ENCODE measurements around the gene SIRPA.

Gene SIRPA

DNA sequence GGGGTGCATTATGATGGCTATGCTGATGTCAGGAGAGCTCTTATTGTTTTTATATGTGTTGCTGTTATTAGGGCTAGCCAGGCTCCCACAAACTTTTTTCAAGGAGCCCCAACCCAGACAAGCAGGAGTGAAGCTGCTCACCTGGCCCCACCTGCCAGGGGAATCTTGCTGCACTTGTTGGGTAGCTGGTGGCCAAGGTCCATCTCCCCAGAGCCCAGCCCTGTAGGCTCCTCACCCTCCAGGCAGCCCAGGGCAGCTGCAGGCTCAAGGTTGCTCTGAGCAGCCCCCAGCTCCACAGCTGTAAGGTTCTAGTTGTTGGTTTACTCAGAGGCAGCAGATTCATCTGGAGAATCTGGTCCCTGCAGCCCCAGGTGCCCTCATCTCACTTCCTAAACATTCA is 46.8 kb upstream of the SIRPA start:
- no peaks in the 10 kb centered on the region for H3K36me3 ChIP-seq
- H3K4me1 ChIP-seq (ENCODE audit: control insufficient read depth in 1 of 2, insufficient read depth in 1 of 2, low read depth in 1 of 2, low read length in 1 of 2): peaks cover 95 to 100% of the 10 kb centered on the region in 2 experiments
- H3K27ac ChIP-seq: peak overlapping the region; percentile 71
- TF ChIP-seq, protein P1, sequence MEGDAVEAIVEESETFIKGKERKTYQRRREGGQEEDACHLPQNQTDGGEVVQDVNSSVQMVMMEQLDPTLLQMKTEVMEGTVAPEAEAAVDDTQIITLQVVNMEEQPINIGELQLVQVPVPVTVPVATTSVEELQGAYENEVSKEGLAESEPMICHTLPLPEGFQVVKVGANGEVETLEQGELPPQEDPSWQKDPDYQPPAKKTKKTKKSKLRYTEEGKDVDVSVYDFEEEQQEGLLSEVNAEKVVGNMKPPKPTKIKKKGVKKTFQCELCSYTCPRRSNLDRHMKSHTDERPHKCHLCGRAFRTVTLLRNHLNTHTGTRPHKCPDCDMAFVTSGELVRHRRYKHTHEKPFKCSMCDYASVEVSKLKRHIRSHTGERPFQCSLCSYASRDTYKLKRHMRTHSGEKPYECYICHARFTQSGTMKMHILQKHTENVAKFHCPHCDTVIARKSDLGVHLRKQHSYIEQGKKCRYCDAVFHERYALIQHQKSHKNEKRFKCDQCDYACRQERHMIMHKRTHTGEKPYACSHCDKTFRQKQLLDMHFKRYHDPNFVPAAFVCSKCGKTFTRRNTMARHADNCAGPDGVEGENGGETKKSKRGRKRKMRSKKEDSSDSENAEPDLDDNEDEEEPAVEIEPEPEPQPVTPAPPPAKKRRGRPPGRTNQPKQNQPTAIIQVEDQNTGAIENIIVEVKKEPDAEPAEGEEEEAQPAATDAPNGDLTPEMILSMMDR (IDR thresholded peaks at IDR 0.05): no peak
- no peak overlapping the region for H3K4me3 ChIP-seq (ENCODE audit: low read depth in 1 of 2, low read length in 1 of 2)
- H3K27me3 ChIP-seq: no peaks in the 10 kb centered on the region
- no peaks in the 10 kb centered on the region for H3K9me3 ChIP-seq

DNA sequence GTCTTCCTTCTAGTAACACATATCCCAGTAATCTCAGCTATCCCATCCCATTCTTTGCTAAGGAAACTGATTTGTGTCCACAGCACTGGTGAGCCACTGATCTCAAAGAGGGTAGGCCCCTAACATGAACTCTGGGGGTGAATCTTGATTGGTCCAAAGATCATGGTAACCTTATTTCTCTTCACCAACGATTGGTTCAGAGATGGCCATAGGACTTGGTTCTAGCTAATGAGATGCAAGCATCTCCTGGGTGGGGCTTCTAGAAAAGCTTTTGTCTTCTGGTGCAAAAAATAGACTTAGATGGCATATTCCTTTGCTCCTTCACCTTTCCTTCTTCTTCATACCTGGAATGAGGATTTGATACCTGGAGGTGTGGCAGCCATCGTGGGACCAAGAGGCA is 43.8 kb upstream of the SIRPA start:
- H3K4me3 ChIP-seq (ENCODE audit: low read depth in 1 of 2, low read length in 1 of 2): peak overlapping the region; percentile 21 to 42
- H3K27me3 ChIP-seq: no peaks in the 10 kb centered on the region
- H3K9me3 ChIP-seq: no peaks in the 10 kb centered on the region
- H3K4me1 ChIP-seq (ENCODE audit: control insufficient read depth in 1 of 2, insufficient read depth in 1 of 2, low read depth in 1 of 2, low read length in 1 of 2): peaks cover 80 to 89% of the 10 kb centered on the region in 2 experiments
- TF ChIP-seq, protein P1 (IDR thresholded peaks at IDR 0.05): no peak
- H3K27ac ChIP-seq: peak overlapping the region; percentile 84
- peaks cover 3% of the 10 kb centered on the region for H3K36me3 ChIP-seq

GRCh38 chr20:1853473-1853872 is 41.7 kb upstream of the SIRPA start:
- Histone ChIP-seq H3K4me3 (ENCODE audit: low read depth in 1 of 2, low read length in 1 of 2) (no peak overlapping the region), H3K9me3 (no peaks in the 10 kb centered on the region), H3K27ac (peak overlapping the region; percentile 84), H3K4me1 (ENCODE audit: control insufficient read depth in 1 of 2, insufficient read depth in 1 of 2, low read depth in 1 of 2, low read length in 1 of 2) (peaks cover 80 to 89% of the 10 kb centered on the region in 2 experiments), H3K27me3 (no peaks in the 10 kb centered on the region), H3K36me3 (peaks cover 3% of the 10 kb centered on the region)
- TF ChIP-seq, protein P1 (IDR thresholded peaks at IDR 0.05): no peak

DNA sequence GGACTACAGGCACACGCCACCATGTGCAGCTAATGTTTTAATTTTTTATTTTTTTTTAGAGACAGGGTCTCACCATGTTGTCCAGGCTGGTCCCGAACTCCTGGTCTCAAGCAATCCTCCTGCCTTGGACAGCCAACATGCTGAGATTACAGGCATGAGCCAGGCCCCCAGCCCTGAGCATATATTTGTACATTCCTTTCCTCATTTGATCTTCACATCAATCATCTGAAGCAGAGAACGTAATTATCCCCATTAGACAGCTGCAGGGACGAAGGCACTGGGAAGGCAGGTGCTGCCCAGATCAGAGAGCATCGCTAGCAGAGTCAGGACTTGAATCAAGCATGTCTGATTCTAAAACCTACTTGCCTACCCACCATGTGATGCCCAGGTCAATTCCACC is 41.0 kb upstream of the SIRPA start:
- H3K27ac ChIP-seq: no peak overlapping the region
- H3K27me3 ChIP-seq: no peaks in the 10 kb centered on the region
- TF ChIP-seq, protein P1 (IDR thresholded peaks at IDR 0.05): no peak
- no peaks in the 10 kb centered on the region for H3K9me3 ChIP-seq
- no peak overlapping the region for H3K4me3 ChIP-seq (ENCODE audit: low read depth in 1 of 2, low read length in 1 of 2)
- peaks cover 3% of the 10 kb centered on the region for H3K36me3 ChIP-seq
- peaks cover 80 to 89% of the 10 kb centered on the region in 2 experiments for H3K4me1 ChIP-seq (ENCODE audit: control insufficient read depth in 1 of 2, insufficient read depth in 1 of 2, low read depth in 1 of 2, low read length in 1 of 2)

DNA sequence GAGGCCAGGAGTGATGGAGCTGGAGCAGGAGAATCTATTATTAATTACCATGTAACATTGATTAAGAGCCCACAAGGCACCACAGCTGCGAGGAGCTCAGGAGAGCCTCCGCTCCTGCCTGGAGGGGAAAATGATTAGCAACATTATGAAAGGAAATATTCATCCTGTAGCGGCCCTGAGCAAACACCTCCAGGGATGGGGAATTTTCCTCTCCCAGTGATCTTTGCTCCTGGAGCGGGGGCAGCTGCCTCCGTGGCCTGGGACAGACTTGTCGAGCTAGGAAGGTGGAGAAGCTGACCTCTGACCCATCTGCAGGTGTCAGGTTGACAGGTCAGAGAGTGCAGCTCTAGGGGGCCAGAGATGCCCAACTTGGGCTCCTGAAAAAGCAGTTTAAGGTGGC is 40.1 kb upstream of the SIRPA start:
- TF ChIP-seq, protein P1 (IDR thresholded peaks at IDR 0.05): no peak
- no peaks in the 10 kb centered on the region for H3K27me3 ChIP-seq
- H3K36me3 ChIP-seq: peaks cover 3% of the 10 kb centered on the region

GRCh38 chr20:1855690-1856089 is 39.5 kb upstream of the SIRPA start:
- H3K9me3 ChIP-seq: no peaks in the 10 kb centered on the region
- no peak overlapping the region for H3K4me3 ChIP-seq (ENCODE audit: low read depth in 1 of 2, low read length in 1 of 2)
- TF ChIP-seq, protein P1 (IDR thresholded peaks at IDR 0.05): no peak
- H3K27ac ChIP-seq: no peak overlapping the region
- H3K36me3 ChIP-seq: peaks cover 3% of the 10 kb centered on the region
- H3K27me3 ChIP-seq: no peaks in the 10 kb centered on the region
- H3K4me1 ChIP-seq (ENCODE audit: control insufficient read depth in 1 of 2, insufficient read depth in 1 of 2, low read depth in 1 of 2, low read length in 1 of 2): peaks cover 84 to 85% of the 10 kb centered on the region in 2 experiments

More for the DNA sequence above, 40.1 kb upstream of the SIRPA start:
- Histone ChIP-seq H3K27ac (no peak overlapping the region), H3K4me3 (ENCODE audit: low read depth in 1 of 2, low read length in 1 of 2) (no peak overlapping the region), H3K9me3 (no peaks in the 10 kb centered on the region), H3K4me1 (ENCODE audit: control insufficient read depth in 1 of 2, insufficient read depth in 1 of 2, low read depth in 1 of 2, low read length in 1 of 2) (peaks cover 84 to 85% of the 10 kb centered on the region in 2 experiments)

All from neutrophil (primary cell).